DND-41 (cell line): ENCODE data around the gene DNAH11.

Experiments
- ATAC-seq: fragments of 200-7000 bp; cut with Tn5 transposase; 3 replicates; pipeline ENCODE4 v1.9.1; 2021; ENCODE audit warnings: low read depth; ENCODE audit not compliant: insufficient read depth
- DNase-seq: peaks from one replicate; pipeline ENCODE4 v3.0.0-alpha.2; 2020
- H2AFZ ChIP-seq: 2 replicates; pipeline ENCODE4 v1.6.0; 2012; ENCODE audit warnings: low read depth, low read length
- H3K27ac ChIP-seq: 2 replicates; pipeline ENCODE4 v1.5.1; 2012; ENCODE audit warnings: low read length, inconsistent platforms
- H3K27me3 ChIP-seq: fragments of 200-600 bp; sonication (generic); 2 replicates; pipeline ENCODE4 v1.6.0; 2012; ENCODE audit warnings: low read length, mild to moderate bottlenecking, inconsistent platforms; ENCODE audit not compliant: insufficient read depth, poor library complexity
- H3K36me3 ChIP-seq: 2 replicates; pipeline ENCODE4 v1.5.1; 2012; ENCODE audit warnings: low read length, inconsistent platforms; ENCODE audit not compliant: insufficient read depth
- H3K4me1 ChIP-seq: 2 replicates; pipeline ENCODE4 v1.5.1; 2012; ENCODE audit warnings: mild to moderate bottlenecking, low read length; ENCODE audit not compliant: insufficient read depth
- H3K4me2 ChIP-seq: 2 replicates; pipeline ENCODE4 v1.6.0; 2012; ENCODE audit warnings: mild to moderate bottlenecking, moderate library complexity, low read length, inconsistent platforms; ENCODE audit not compliant: insufficient read depth
- H3K4me3 ChIP-seq, 2 experiments: fragments of 200-600 bp in 1 of 2; shearing (Covaris generic) in 1 of 2; 2 replicates each; pipeline ENCODE4 v1.5.1; 2012 to 2016; ENCODE audit warnings: inconsistent platforms in 2 of 2, low read length in 2 of 2, mild to moderate bottlenecking in 2 of 2, low read depth in 1 of 2, moderate library complexity in 1 of 2
- H3K79me2 ChIP-seq: 2 replicates; pipeline ENCODE4 v1.6.0; 2012; ENCODE audit warnings: low read length, inconsistent platforms; ENCODE audit not compliant: insufficient read depth
- H3K9ac ChIP-seq: 2 replicates; pipeline ENCODE4 v1.6.0; 2012; ENCODE audit warnings: low read depth, mild to moderate bottlenecking, inconsistent platforms, low read length, moderate library complexity
- H3K9me3 ChIP-seq: 2 replicates; pipeline ENCODE4 v1.5.1; 2012; ENCODE audit warnings: low read length, moderate library complexity, mild to moderate bottlenecking, inconsistent platforms; ENCODE audit not compliant: insufficient read depth, severe bottlenecking
- H4K20me1 ChIP-seq: 2 replicates; pipeline ENCODE4 v1.6.0; 2012; ENCODE audit warnings: low read length; ENCODE audit not compliant: insufficient read depth
- CTCF ChIP-seq: IDR thresholded peaks from 2 replicates; pipeline ENCODE4 v1.5.1; 2012; ENCODE audit warnings: borderline replicate concordance, low read length, moderate library complexity, mild to moderate bottlenecking; ENCODE audit not compliant: poor library complexity, severe bottlenecking; ENCODE audit errors: extremely low read depth
- EZH2 ChIP-seq: IDR thresholded peaks from 3 replicates; pipeline ENCODE4 v1.6.1; 2012; ENCODE audit warnings: borderline replicate concordance, low read depth, mild to moderate bottlenecking, moderate library complexity, low read length, inconsistent platforms; ENCODE audit not compliant: severe bottlenecking

Gene DNAH11

GRCh38 chr7:21572331-21573313, 29.8 kb downstream of the DNAH11 start:
- TF ChIP-seq EZH2 (no peak), CTCF (no peak)
- peaks cover 6% of the 10 kb centered on the region for H3K27me3 ChIP-seq
- no peaks in the 10 kb centered on the region for H3K4me1 ChIP-seq
- H3K9ac ChIP-seq, result no peak overlapping the region
- ATAC-seq (no peak), DNase-seq (no peak)
- no peaks in the 10 kb centered on the region for H4K20me1 ChIP-seq
- no peak overlapping the region for H3K4me3 ChIP-seq
- H3K36me3 ChIP-seq, result no peaks in the 10 kb centered on the region
- no peak overlapping the region for H3K4me2 ChIP-seq
- no peaks in the 10 kb centered on the region for H3K79me2 ChIP-seq
- H3K9me3 ChIP-seq, result no peaks in the 10 kb centered on the region
- no peak overlapping the region for H3K27ac ChIP-seq
- no peak overlapping the region for H2AFZ ChIP-seq

- DNase-seq, result no peak
- no peak overlapping the region for H3K4me3 ChIP-seq
- no peaks in the 10 kb centered on the region for H3K9me3 ChIP-seq
- H3K36me3 ChIP-seq, result no peaks in the 10 kb centered on the region
- no peak overlapping the region for H3K9ac ChIP-seq
- no peaks in the 10 kb centered on the region for H3K27me3 ChIP-seq
- no peaks in the 10 kb centered on the region for H3K79me2 ChIP-seq
- H3K4me2 ChIP-seq, result no peak overlapping the region
- H3K4me1 ChIP-seq, result no peaks in the 10 kb centered on the region
- no peak for TF ChIP-seq CTCF
- no peak for TF ChIP-seq EZH2
- H4K20me1 ChIP-seq, result no peaks in the 10 kb centered on the region
- no peak overlapping the region for H3K27ac ChIP-seq
- no peak overlapping the region for H2AFZ ChIP-seq
- ATAC-seq, result no peak
These were observed 36.7 kb downstream of the DNAH11 start for GRCh38 chr7:21579341-21580072.

GRCh38 chr7:21580073-21580521, 37.3 kb downstream of the DNAH11 start:
- Histone ChIP-seq H3K4me1 (no peaks in the 10 kb centered on the region), H3K36me3 (no peaks in the 10 kb centered on the region), H2AFZ (no peak overlapping the region), H3K79me2 (no peaks in the 10 kb centered on the region), H3K27ac (no peak overlapping the region), H3K9ac (no peak overlapping the region), H3K27me3 (no peaks in the 10 kb centered on the region), H4K20me1 (no peaks in the 10 kb centered on the region), H3K4me2 (no peak overlapping the region), H3K9me3 (no peaks in the 10 kb centered on the region), H3K4me3 (no peak overlapping the region)
- TF ChIP-seq EZH2 (no peak), CTCF (no peak)
- ATAC-seq (no peak), DNase-seq (no peak)
